Measurements from ENCODE around the gene SHANK3. TPM values are rescaled to one million over a fixed set of nuclear protein-coding genes. Genes with fewer than 3 reads are reported as not detected.

The SHANK3 gene
- total and polyA plus RNA-seq, 3 experiments from 2014 or later, result 0.07 TPM; not detected in 1

DNA sequence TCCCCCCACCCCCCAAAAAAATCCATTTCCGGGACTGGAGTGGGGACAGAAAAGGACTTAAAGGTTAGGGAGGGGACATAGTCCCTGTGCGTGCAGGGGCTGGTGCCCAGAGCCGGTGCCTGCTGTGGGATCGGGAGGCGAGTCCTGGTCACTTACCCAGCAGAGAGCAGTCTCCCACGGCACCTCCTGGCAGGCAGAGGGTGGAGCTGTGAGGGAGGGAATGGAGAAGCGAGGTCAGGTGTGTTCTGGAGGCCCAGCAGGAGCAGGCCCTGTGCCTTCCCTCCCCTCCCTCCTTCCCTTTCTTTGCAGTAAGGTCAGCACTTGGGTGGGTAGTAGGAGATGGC lies 28.4 kb downstream of the SHANK3 start:
- ChIA-PET CTCF (no interaction called here), POLR2A (no interaction called here)
- H3K4me3 Mint-ChIP-seq, result no peak overlapping the region
- Histone ChIP-seq H3K4me3 (ENCODE audit: low read length) (no peak overlapping the region), H3K27ac (ENCODE audit: low read depth, low read length) (no peak overlapping the region), H3K9me3 (ENCODE audit: low read length) (no peaks in the 10 kb centered on the region), H3K36me3 (ENCODE audit: insufficient read depth, low read length) (no peaks in the 10 kb centered on the region), H3K4me1 (ENCODE audit: insufficient read depth, low read length) (peaks cover 7% of the 10 kb centered on the region), H3K27me3 (ENCODE audit: insufficient read depth, low read length, poor library complexity, severe bottlenecking) (no peaks in the 10 kb centered on the region)
- H3K27ac Mint-ChIP-seq, result no peak overlapping the region
- no peaks in the 10 kb centered on the region for H3K36me3 Mint-ChIP-seq
- H3K4me1 Mint-ChIP-seq, result peaks cover 9 to 16% (median 14%) of the 10 kb centered on the region in 3 donors
- peaks cover 0 to 5% of the 10 kb centered on the region in 2 donors for H3K27me3 Mint-ChIP-seq
- no peaks in the 10 kb centered on the region for H3K9me3 Mint-ChIP-seq
- no peak for DNase-seq

DNA sequence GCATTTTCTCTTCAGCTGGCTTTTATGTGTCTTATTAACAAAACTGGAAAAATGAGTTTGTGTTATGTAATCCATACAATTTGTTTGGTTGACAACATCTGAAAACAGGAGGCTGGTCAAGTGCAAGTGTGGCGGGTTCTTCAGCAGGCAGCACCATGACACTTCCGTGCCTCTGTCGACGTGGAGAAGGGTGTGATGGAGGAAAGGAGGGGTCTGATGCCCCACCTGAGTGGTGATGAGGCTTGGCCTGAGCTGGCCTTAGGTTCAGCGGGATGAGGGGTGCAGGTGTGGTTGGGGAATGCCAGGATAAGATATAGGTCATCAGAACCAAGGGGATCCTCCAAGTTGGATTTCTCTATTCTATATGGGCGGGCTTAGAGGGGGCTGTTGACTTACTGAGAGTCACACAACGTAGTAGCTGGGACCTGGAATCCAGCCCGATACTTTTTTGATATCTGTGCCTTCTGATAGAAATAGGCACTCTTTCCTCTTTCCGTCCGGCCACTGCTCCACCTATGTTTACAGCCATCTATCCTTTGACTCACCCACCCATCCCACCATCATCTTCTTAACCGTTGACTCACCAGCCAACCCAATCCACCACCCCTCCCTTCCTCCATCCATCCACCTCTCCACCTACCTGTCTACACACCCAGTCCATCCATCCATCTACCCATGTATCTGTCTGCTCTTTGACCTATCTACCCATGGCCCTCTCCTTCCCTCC lies 29.0 kb downstream of the SHANK3 start:
- Histone ChIP-seq H3K36me3 (ENCODE audit: insufficient read depth, low read length) (no peaks in the 10 kb centered on the region), H3K4me1 (ENCODE audit: insufficient read depth, low read length) (peaks cover 7% of the 10 kb centered on the region), H3K27me3 (ENCODE audit: insufficient read depth, low read length, poor library complexity, severe bottlenecking) (no peaks in the 10 kb centered on the region), H3K4me3 (ENCODE audit: low read length) (no peak overlapping the region), H3K27ac (ENCODE audit: low read depth, low read length) (no peak overlapping the region), H3K9me3 (ENCODE audit: low read length) (no peaks in the 10 kb centered on the region)
- H3K27me3 Mint-ChIP-seq, result peaks cover 0 to 5% of the 10 kb centered on the region in 2 donors
- CTCF ChIA-PET, result no interaction called here
- no peak overlapping the region for H3K4me3 Mint-ChIP-seq
- no peaks in the 10 kb centered on the region for H3K36me3 Mint-ChIP-seq
- peaks cover 9 to 16% (median 14%) of the 10 kb centered on the region in 3 donors for H3K4me1 Mint-ChIP-seq
- H3K27ac Mint-ChIP-seq, result peak overlapping the region in 1 of 8 donors; percentile 35
- POLR2A ChIA-PET, result no interaction called here
- H3K9me3 Mint-ChIP-seq, result no peaks in the 10 kb centered on the region
- DNase-seq, result peak in 1 of 5 donors; percentile 15

DNA sequence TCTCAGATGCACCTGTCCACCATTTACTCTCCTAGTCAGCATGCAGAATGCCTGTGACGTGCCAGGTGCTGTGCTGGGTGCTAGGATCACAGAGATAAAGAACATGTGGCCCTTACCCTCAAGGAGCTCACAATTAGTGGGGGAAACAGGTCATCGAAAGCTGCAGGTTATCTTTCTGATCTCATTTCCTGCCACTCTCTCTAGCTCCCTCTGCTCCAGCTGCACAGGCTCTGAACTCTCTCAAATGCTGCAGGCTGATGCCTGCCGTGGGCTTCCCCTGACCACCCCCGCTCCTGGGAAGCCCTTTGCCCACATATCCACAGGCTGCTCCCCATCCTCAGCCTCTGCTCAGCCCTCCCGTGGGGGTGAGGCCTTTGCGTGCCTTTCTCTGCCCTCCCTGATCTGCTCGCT lies 29.6 kb downstream of the SHANK3 start:
- Histone ChIP-seq H3K36me3 (ENCODE audit: insufficient read depth, low read length) (no peaks in the 10 kb centered on the region), H3K27ac (ENCODE audit: low read depth, low read length) (no peak overlapping the region), H3K4me3 (ENCODE audit: low read length) (no peak overlapping the region), H3K4me1 (ENCODE audit: insufficient read depth, low read length) (peaks cover 7% of the 10 kb centered on the region), H3K27me3 (ENCODE audit: insufficient read depth, low read length, poor library complexity, severe bottlenecking) (no peaks in the 10 kb centered on the region), H3K9me3 (ENCODE audit: low read length) (no peaks in the 10 kb centered on the region)
- peak in 1 of 5 donors; percentile 29 for DNase-seq
- Mint-ChIP-seq H3K4me3 (no peak overlapping the region), H3K36me3 (no peaks in the 10 kb centered on the region), H3K4me1 (peaks cover 9 to 16% (median 14%) of the 10 kb centered on the region in 3 donors), H3K27me3 (peaks cover 0 to 5% of the 10 kb centered on the region in 2 donors), H3K9me3 (no peaks in the 10 kb centered on the region), H3K27ac (peak overlapping the region in 3 of 8 donors; percentile 35 to 79 (median 79))
- CTCF ChIA-PET, result no interaction called here
- POLR2A ChIA-PET, result no interaction called here

DNA sequence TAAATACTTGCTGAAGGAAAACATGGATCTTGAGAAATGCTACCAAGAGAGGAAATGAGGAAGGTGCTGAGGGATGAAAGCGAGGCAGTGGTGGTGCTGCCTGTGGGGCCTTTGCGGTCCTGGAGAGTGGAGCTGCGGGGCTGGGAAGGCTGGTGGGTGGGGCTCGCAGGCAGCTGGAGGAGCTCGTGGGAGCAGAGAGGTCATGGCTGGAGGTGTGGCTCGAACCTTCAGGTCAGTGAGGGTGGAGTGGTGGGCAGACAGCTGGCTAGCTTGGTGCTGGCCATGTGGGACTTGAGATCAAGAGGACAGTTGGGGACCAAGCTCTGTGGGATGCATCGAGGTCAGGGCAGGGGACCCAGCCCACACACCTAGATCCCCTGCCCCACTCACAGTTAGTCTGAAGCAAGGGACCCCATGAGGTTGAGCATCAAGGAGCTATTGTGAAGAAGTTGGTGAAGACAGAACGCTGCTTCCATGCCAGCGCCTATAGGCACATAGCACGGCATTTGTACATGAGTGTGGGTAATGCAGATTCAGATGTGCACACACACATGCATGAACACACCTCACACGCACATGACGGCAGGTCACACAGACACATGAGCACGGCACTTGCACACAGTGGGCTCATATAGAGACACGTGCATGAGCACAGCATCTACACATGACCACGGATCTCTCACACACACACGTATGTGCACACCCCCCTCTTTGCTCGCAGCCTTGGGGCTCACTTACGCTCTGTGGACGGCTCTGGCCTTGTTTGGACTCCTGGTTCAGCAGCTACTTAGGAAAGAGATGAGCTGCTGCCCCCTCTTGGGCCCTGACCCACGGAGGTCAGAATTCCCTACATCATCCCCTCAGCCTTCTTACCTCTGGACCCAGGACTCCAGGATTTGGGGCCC lies 30.4 kb downstream of the SHANK3 start:
- POLR2A ChIA-PET, result no interaction called here

DNA sequence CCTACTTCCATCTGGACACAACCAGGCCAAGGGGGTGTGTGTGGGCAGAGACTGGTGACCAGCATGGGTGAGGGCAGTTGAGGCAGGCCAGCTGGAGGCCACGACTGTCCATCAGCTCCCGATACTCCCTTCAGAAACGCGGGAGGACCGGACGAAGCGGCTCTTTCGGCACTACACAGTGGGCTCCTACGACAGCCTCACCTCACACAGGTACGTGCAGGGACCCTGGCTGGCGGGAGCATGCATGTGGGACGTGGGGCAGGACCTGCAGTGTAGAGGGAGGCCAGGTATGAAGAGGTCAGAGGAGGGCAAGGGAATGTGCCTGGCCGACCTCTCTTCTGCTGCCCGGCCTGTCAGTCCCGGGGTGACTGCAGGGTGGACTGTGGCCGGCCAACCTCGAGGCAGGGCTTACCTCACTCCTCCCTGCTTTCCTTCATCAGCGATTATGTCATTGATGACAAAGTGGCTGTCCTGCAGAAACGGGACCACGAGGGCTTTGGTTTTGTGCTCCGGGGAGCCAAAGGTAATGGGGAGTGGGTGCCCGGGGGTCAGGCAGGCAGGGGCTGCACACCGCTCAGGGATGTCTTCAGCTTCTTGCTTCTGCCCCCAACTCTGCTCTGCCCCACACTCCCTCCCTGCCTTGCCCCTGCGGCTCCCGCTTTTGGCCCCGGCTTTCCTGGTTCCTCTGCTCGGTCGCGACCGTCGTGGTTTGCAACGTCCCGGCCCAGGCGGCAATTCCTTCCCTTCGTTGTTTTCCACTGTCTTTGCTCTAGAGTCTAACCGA lies 31.3 kb downstream of the SHANK3 start:
- H3K4me3 Mint-ChIP-seq, result no peak overlapping the region
- Histone ChIP-seq H3K27ac (ENCODE audit: low read depth, low read length) (no peak overlapping the region), H3K36me3 (ENCODE audit: insufficient read depth, low read length) (no peaks in the 10 kb centered on the region), H3K27me3 (ENCODE audit: insufficient read depth, low read length, poor library complexity, severe bottlenecking) (no peaks in the 10 kb centered on the region), H3K9me3 (ENCODE audit: low read length) (no peaks in the 10 kb centered on the region), H3K4me1 (ENCODE audit: insufficient read depth, low read length) (peaks cover 7% of the 10 kb centered on the region), H3K4me3 (ENCODE audit: low read length) (no peak overlapping the region)
- H3K9me3 Mint-ChIP-seq, result no peaks in the 10 kb centered on the region
- no peak overlapping the region for H3K27ac Mint-ChIP-seq
- peak in 1 of 5 donors; percentile 43 for DNase-seq
- H3K27me3 Mint-ChIP-seq, result peaks cover 0 to 5% of the 10 kb centered on the region in 2 donors
- POLR2A ChIA-PET, result no interaction called here
- CTCF ChIA-PET, result no interaction called here
- peaks cover 9 to 16% (median 14%) of the 10 kb centered on the region in 3 donors for H3K4me1 Mint-ChIP-seq
- no peaks in the 10 kb centered on the region for H3K36me3 Mint-ChIP-seq

More for the DNA sequence above, 30.4 kb downstream of the SHANK3 start:
- Mint-ChIP-seq H3K27me3 (peaks cover 0 to 9% of the 10 kb centered on the region in 2 donors), H3K4me3 (peak overlapping the region in 1 of 7 donors; percentile 37), H3K9me3 (no peaks in the 10 kb centered on the region), H3K36me3 (no peaks in the 10 kb centered on the region), H3K4me1 (peaks cover 9 to 16% (median 14%) of the 10 kb centered on the region in 3 donors), H3K27ac (no peak overlapping the region)
- Histone ChIP-seq H3K27ac (ENCODE audit: low read depth, low read length) (no peak overlapping the region), H3K36me3 (ENCODE audit: insufficient read depth, low read length) (no peaks in the 10 kb centered on the region), H3K27me3 (ENCODE audit: insufficient read depth, low read length, poor library complexity, severe bottlenecking) (no peaks in the 10 kb centered on the region), H3K4me1 (ENCODE audit: insufficient read depth, low read length) (peaks cover 7% of the 10 kb centered on the region), H3K9me3 (ENCODE audit: low read length) (no peaks in the 10 kb centered on the region), H3K4me3 (ENCODE audit: low read length) (no peak overlapping the region)
- CTCF ChIA-PET, result no interaction called here
- DNase-seq, result peak in 1 of 5 donors; percentile 29

DNA sequence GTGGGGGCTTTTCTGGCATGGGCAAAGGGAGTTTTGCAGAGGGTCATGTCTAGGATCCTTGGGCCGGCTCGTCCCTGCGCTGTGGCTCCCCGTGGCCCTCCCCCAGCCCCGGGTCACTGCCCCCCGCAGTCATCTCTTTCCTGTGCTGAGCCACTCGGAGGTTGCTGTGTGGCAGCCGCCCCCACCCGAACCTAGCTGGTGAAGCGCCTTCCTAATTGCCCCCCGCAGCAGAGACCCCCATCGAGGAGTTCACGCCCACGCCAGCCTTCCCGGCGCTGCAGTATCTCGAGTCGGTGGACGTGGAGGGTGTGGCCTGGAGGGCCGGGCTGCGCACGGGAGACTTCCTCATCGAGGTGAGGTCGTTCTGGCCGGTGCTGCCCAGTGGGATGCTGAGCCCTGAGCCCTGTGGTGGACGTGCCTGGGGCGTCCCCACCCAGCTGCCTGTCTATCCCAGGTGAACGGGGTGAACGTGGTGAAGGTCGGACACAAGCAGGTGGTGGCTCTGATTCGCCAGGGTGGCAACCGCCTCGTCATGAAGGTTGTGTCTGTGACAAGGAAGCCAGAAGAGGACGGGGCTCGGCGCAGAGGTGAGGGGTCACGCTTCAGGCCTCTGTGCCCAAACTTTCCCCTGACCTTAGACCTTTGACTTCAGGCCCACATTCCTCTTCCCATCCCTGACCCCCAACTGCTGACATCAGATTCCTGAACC lies 32.0 kb downstream of the SHANK3 start:
- Mint-ChIP-seq H3K4me1 (peaks cover 9 to 16% (median 14%) of the 10 kb centered on the region in 3 donors), H3K36me3 (no peaks in the 10 kb centered on the region), H3K9me3 (no peaks in the 10 kb centered on the region), H3K27ac (peak overlapping the region in 1 of 8 donors; percentile 46), H3K4me3 (no peak overlapping the region), H3K27me3 (peaks cover 0 to 4% of the 10 kb centered on the region in 2 donors)
- Histone ChIP-seq H3K27ac (ENCODE audit: low read depth, low read length) (no peak overlapping the region), H3K27me3 (ENCODE audit: insufficient read depth, low read length, poor library complexity, severe bottlenecking) (no peaks in the 10 kb centered on the region), H3K4me3 (ENCODE audit: low read length) (no peak overlapping the region), H3K36me3 (ENCODE audit: insufficient read depth, low read length) (no peaks in the 10 kb centered on the region), H3K4me1 (ENCODE audit: insufficient read depth, low read length) (peaks cover 7% of the 10 kb centered on the region), H3K9me3 (ENCODE audit: low read length) (no peaks in the 10 kb centered on the region)
- CTCF ChIA-PET, result no interaction called here
- POLR2A ChIA-PET, result no interaction called here
- DNase-seq, result peak in 1 of 5 donors; percentile 42

DNA sequence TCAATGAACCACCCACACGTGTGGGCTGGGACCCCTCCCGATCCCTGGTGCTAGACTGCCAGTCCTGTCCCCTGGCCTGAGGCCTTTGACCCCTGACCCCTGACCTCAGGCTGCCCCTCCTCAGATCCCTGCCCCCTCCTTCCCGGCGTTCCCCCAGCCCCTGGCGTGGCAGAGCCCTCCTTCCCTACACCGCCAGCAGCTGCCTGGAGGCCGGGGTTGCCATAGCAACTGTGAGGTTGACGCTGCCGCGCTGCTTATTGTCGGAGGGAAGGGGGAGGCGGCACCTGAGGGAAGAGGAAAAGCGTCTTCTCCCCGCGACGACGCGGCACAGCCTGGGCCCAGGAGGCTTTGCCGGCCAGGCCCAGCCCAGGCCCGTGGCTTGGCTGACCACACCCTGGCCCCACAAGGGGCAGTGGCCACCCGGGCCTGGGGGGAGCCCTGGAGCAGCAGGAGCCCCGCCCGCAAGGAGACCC lies 32.6 kb downstream of the SHANK3 start:
- Mint-ChIP-seq H3K4me3 (no peak overlapping the region), H3K36me3 (no peaks in the 10 kb centered on the region), H3K27me3 (peaks cover 0 to 7% of the 10 kb centered on the region in 2 donors), H3K4me1 (peaks cover 9 to 16% (median 14%) of the 10 kb centered on the region in 3 donors), H3K27ac (no peak overlapping the region), H3K9me3 (no peaks in the 10 kb centered on the region)
- Histone ChIP-seq H3K36me3 (ENCODE audit: insufficient read depth, low read length) (no peaks in the 10 kb centered on the region), H3K9me3 (ENCODE audit: low read length) (no peaks in the 10 kb centered on the region), H3K27me3 (ENCODE audit: insufficient read depth, low read length, poor library complexity, severe bottlenecking) (no peaks in the 10 kb centered on the region), H3K4me1 (ENCODE audit: insufficient read depth, low read length) (peaks cover 7% of the 10 kb centered on the region), H3K4me3 (ENCODE audit: low read length) (no peak overlapping the region), H3K27ac (ENCODE audit: low read depth, low read length) (no peak overlapping the region)
- CTCF ChIA-PET, result no interaction called here
- POLR2A ChIA-PET, result no interaction called here
- peak in 1 of 5 donors; percentile 43 for DNase-seq

All from CD8-positive, alpha-beta memory T cell (primary cell).